ENCODE results near the gene DPP6.

The DPP6 gene

DNA sequence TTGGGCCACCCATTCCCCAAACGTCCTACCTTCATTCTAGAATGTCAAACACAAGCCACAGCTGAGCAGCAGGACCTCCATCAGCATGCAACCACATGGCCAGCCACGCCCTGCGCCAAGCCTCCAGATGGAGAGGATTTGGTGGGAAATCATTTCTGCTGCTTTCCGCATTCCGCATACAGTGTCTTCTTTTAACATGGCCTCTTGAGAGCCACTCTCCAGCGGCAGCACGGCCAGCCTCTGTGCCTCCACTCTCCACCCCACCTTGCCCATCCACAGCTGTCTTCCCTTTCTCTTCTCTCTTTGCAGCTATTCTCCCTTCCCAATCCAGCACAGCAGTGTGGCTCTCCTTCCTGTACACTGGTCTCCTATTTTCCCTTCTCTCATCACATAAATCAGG, 561.6 kb downstream of the DPP6 start:
- DNase-seq = no peak

DNA sequence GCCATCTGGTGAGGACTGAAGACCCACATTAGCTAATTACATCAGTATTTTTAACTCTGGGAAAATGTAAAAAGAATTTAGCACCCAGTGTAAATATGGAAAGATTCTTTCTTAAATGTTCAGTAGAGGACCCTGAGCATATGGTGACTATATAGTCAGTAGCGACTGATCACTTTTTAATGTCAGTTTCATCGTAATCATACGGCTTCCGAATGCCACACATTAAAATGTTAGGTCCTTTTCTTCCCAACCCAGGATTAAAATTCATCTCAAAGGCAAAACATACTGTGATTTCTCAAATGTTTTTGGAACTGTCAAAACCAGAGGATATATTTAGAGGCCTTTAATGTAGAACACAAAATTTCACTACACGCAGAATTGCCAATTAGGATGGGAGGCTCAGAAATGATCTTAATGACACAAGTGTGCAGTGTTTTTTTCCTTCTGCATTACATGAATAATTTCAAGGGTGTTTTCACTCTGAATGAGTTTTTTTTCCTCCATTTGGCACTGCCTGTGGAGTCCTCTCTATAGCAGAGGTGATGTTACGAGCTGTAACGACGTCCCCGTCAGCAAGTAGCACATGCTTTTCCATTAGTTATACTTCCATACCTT, 568.0 kb downstream of the DPP6 start:
- DNase-seq = no peak

- no peak for DNase-seq
Measured at GRCh38 chr7:154623399-154623798, 571.2 kb downstream of the DPP6 start.

DNA sequence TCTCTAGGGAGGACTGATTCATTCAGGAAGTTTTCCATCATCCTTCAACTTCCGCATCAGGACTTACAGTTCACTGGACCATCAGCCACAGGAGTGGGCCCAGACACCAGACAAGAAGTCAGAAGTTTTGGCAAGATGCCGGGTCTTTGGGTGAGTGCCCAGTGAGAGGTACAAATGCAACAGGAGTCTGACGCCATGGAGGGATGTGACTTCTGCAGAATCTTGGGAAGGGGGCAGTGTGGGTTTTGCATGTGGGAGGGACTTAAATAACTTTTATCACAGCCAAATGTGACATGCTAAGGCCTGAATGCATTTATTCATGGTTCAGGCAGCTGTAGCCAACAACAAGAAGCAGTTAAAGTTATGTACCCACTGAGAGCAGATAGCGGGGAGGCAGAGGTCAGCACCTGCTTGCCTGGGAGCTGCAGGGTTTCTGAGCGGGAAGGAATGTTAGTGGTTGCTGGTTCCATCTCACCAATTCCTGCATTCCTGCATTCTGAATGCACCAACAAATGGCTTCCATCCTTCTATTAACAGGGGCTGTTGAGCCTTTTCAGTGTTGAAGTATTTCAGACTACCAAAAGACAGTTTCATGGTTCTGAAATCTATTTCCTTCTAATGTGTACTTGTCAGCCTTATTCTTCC, 575.6 kb downstream of the DPP6 start:
- peak; percentile 13 for DNase-seq

GRCh38 chr7:154628556-154628955, 576.4 kb downstream of the DPP6 start:
- DNase-seq = no peak

GRCh38 chr7:154631162-154631561, 579.0 kb downstream of the DPP6 start:
- DNase-seq = no peak

- no peak for DNase-seq
Measured at GRCh38 chr7:154633641-154634040, 581.4 kb downstream of the DPP6 start.

DNA sequence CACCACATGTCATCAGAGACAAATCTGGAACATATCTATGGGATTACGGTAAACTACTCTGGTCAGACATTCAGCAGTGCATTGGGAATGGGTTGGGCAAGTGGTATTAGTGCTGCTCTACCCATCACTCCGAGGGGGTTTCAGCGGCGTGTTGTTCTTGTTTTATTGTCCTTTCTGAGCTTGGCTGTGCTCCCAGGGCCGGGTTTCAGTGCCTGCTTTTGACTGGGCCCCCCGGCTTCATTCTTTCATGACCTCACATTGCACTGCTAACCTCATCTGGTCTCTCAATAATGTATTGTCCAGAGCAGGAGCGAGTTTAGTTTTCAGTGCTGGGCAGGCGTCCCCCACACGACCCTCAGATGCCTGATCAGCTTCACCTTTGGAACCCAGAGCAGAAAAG, 586.1 kb downstream of the DPP6 start:
- DNase-seq = no peak

- no peak for DNase-seq
Measured at GRCh38 chr7:154640266-154640865, 588.2 kb downstream of the DPP6 start.

GRCh38 chr7:154640917-154641316, 588.7 kb downstream of the DPP6 start:
- DNase-seq = no peak

DNA sequence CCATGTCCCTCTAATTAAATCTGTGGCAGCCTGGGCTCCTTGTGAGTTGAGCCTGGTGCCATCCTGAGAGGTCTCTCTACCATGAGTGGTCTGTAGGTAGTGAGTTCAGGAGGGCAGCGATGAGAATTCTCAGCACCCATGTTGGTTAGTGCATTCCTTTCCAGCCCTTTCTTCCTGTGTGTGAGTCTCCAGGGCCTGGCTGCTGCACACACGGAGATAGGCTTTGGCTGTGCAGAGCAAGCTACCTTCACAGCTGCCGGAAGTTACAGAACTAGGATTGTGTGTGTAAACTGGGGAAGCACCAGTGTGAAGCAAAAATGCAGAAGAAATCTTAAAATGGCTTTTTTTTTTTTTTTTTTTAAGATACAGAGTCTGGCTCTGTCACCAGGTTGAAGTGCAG, 592.2 kb downstream of the DPP6 start:
- DNase-seq = no peak

DNA sequence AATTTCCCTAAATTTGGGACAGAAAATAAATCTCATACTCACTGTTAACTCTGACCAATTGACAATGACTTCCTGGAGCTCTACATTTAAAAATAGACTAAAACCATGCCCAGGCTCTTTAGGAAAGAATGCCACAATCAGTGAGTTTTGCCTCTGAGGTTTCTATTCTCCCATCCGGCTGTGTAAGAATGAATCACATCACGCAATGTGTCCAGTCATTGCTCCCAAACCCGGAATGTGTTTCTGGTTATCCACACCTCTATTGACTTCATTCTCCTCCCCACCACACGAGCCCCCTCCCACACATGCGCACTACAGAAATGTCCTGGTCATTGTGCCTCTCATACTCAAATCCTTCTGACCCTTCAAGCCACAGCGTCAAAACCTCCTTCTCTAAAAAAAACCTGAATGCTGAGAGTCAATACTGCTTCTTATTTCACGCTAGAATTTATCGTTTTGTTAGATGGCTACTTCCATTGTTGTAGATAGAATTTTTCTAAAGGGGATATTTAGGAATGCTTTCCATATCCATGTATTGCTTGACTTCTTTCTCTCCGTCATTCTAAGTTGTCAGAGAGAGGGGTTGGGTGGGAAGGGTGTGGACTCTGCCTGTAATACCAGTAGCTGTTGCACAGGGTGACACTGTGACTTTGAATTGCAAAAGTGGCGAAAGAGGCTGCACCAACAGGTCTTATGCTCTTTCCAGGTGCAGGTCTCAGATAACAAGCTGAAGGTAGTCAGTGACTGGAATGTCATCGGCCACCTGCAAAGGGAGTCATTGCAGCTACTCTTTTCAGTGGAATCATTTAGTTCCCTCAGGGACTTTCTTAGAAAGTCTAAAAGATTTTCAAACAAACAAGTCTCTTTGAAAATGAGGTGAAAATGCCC, 594.2 kb downstream of the DPP6 start:
- DNase-seq = peak; percentile 12

DNA sequence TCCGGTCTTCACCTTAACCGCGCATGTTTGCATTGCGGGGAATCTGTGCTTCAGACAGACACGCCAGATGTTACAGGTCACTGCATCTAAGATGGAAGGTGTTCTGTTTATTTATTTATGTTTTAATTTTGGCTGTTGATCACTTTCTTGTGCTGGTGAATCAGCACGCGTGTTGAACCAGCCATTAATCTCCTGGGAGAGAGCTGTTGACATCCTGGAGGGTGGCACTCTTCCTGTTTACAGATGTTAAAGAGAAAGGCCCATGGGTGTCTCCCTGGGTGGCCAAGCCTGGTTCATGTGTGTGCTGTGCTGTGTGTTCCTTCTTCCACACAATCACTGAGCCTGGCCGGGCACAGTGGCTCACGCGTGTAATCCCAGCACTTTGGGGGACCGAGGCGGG, 595.4 kb downstream of the DPP6 start:
- no peak for DNase-seq

GRCh38 chr7:154649015-154649414, 596.8 kb downstream of the DPP6 start:
- DNase-seq = no peak

- DNase-seq = no peak
Measured at GRCh38 chr7:154649434-154649833, 597.2 kb downstream of the DPP6 start.

- DNase-seq = no peak
Measured at GRCh38 chr7:154650275-154650674, 598.1 kb downstream of the DPP6 start.

DNA sequence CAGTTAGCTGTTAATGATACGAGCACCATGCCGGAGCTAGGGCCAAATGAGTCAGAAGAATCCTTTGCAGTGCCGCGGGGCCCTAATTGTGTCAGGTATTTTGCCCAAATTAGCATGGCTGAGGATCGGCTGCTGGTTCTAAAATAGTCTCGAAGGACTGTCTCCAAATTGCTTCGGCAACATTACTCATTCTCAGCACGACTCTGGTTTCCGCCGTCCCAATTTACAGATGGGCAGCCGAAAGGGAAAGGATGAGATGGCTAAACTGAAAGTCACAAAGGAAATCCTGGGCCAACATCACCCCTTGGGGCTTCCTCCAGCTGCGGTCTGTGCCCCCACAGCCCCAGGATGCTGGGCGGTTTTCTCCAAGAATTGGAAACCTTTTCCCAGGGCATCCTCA, 599.3 kb downstream of the DPP6 start:
- no peak for DNase-seq

DNA sequence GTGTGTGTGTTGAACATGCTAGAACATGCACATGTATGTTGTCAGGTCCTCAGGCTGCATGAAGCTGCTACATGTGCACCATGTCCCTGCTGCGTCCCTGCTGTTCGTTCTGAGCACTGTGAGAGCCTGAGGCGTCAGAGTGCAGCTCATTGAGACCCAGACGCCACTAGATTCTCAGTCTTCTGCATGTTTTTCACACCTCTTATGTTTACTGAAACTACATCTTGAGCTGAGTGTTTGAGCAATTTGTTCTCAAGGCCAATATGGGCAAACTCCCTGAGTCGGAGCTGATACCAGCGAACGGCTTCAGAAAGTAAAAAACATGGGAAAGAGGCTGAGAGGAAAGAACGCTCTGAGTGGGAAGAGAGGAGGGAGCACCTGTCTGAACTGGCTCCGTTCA, 600.4 kb downstream of the DPP6 start:
- no peak for DNase-seq

DNA sequence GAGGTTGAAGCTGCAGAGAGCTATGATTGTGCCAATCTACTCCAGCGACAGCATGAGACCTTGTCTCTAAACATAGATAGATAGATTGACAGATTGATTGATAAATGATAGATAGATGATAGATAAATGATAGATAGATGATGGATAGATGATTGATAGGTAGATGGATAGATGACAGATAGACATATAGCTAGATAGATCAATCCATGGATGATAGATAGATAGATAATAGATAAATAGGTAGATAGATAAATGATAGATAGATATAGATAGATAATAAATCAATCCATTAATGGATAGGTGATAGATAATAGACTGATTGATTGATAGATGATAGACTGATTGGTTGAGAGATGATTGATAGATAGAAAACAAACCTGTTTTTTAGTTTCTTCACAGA, 601.1 kb downstream of the DPP6 start:
- no peak for DNase-seq

- DNase-seq = no peak
Measured at GRCh38 chr7:154656618-154657017, 604.4 kb downstream of the DPP6 start.

GRCh38 chr7:154666768-154667167, 614.6 kb downstream of the DPP6 start:
- DNase-seq = no peak

DNA sequence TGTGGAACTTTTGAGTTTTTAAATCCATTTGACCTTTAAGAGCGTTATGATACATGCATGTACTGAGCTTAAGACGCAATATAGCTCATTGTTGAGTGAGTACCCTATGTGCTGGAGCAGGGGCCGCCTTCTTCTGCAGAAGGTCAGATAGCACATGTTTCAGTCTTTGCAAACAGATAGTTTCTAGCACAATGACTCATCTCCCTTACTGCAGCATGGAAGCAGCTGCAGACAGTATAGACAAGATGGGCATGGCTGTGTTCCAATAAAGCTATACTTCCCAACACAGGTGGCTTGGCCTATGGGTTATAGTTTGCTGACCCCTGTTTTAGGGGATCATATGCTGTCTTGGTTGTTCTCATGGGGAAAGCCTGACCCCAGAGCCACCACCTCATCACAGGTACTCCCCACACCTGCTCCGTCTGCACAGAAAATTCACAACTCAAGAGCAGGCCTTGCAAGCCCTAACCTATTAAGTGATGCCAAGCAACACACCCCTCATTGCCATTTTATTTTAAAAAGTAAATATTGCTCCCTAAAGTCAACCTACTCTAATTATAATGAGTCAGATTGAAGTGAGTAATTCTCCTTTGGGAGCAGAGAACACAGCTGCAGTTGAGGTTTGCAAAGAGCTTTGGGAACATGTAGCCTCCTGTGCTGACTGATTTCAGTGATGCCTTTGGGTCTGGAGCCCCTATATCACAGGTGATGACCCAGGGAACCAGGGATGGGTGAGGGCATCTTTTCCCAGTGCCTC, 620.6 kb downstream of the DPP6 start:
- DNase-seq = peak; percentile 10

- DNase-seq = no peak
Measured at GRCh38 chr7:154674191-154674590, 622.0 kb downstream of the DPP6 start.
